GM19023 (cell line): ENCODE results near the gene GGA2.

Experiments used
- ATAC-seq: cut with Tn5 transposase; IDR thresholded peaks from one replicate; pipeline ENCODE4 v1.9.1; 2021; ENCODE audit warnings: mild to moderate bottlenecking, moderate library complexity; ENCODE audit not compliant: unreplicated experiment

Gene GGA2

GRCh38 chr16:23423496-23424049 is 86.7 kb downstream of the GGA2 start:
- ATAC-seq: no peak

DNA sequence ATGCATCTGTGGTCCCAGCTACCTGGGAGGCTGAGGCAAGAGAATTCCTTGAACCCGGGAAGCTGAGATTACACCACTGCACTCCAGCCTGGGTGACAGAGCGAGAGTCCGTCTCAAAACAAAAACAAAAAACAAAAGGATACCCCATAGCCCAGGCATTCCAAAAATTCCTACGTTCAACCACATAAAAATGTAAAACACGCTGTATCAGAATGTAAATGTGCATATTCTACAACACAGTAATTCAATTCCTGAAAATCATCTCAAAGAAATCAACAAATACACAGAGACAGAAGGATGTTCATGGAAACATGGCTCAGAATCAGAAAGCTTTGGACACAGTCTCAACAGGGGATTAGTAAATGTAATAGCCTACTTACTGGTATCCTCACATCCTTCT is 90.3 kb downstream of the GGA2 start:
- no peak for ATAC-seq

DNA sequence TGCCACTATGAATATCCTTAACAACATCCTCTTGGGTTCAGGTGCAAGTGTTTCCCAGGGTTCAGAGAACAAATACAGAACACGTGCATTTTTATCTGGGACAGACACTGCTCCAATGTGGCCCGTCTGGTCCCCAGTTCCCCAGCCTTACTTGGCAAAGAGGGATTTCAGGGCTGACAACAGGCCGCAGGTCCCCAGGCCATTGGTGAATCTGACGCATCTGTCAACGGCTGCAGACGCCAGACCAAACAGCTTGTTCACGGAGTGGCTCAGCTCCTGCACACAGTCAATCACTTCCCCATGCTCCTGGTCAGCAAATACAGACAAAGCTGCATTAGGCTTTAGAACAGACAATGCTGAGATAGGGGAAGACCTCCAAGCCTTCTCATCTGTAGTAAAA is 93.5 kb downstream of the GGA2 start:
- ATAC-seq: no peak

GRCh38 chr16:23414731-23415130 is 95.6 kb downstream of the GGA2 start:
- ATAC-seq: no peak
